ENCODE results near the gene CACNA2D3. TPM values are rescaled to one million over a fixed set of nuclear protein-coding genes. Genes with fewer than 3 reads are reported as not detected.
"Not testable (repeated sequence)": the region's sequence is repeated elsewhere in the genome, so short reads cannot be mapped to it uniquely, and the experiment has no call there.

The CACNA2D3 gene
- total RNA-seq, 1 experiment from 2014 or later: not detected

GRCh38 chr3:54628888-54629441 is 506.6 kb downstream of the CACNA2D3 start:
- DNase-seq (ENCODE audit: low spot score): no peak

- DNase-seq (ENCODE audit: low spot score): no peak
Observed at GRCh38 chr3:54630101-54630623, 507.8 kb downstream of the CACNA2D3 start.

DNA sequence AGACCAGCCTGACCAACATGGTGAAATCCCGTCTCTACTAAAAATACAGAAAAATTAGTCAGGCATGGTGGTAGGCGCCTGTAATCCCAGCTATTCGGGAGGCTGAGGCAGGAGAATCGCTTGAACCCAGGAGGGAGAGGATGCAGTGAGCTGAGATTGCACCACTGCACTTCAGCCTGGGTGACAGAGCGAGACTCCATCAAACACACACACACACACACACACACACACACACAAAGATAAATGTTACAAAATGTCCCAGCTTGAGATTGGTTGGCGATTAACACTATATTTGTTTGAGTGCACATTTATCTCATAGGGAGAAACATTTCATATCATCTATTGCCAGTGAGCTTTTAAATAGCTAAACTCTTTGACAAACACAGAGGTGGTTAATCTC is 508.6 kb downstream of the CACNA2D3 start:
- DNase-seq (ENCODE audit: low spot score): not testable (repeated sequence)

DNA sequence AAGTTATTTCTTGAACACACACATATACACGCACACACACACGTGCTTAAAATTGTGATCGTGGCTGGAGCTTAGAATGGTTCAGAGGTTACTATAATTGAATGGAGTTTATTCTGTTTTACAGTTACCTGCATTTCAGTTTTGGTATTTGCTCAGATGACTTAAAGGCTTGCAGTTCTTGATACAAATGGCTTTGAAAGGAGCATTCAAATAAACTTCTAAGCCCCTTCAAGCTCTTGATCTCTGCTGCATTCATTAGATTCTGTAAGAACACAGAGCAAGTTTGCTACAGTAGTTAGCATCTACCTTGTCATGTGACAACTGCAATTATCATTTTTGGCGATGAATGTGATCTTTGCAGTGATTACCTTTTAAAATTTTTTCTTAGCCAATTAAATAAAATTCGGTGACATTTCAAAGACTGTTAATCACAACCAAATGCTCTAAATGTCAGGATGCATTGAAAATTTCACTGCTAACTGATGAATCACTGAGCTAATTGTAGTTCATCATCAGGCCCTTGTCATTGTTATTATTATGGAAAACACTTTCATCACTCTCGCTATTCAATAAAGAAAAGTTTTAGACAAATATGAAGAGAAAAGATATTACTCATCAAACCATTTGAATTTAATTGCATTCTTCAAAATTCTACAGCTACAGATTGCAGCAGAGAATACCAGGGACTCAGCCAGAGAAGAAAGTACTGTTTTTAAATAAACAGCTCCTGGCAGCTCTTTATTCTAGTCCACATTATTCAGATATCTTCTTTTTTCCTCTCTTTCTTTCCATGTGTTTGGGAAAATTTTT is 509.4 kb downstream of the CACNA2D3 start:
- DNase-seq (ENCODE audit: low spot score): no peak

DNA sequence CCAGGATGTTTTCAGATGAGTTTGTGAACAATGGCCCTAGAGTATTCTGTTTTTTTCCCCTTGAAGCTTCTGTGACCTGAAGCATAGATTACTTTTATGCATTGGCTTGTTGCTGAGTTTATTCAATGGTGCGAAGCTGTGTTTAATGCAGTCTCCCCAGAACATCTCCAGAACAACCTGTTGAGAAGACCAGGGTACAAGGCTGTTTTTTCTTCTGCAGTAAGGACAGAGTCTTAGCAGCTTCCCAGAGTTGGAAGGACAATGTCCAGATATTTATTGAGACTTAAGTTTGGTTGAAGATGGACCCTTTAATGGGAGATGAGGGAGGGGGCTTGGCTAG is 509.9 kb downstream of the CACNA2D3 start:
- no peak for DNase-seq (ENCODE audit: low spot score)

DNA sequence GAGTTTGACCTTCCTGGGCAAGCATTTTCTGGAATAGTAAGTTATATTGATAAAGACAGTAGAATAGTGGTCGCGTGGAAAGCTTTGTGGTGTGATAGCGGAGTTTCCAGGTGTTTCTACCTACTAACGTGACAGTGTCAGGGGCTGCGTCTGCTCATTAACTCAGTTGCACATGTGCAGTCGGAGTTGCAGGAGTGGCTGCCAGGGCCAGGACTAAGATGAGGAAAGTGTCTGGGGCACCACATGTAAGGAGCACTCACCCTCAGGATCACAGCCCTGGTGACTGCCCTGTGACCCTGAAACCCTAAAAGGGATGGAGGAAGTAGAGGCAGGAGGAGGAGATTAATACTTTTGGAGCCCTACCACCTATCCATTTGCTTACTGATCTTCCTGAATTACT is 510.5 kb downstream of the CACNA2D3 start:
- DNase-seq (ENCODE audit: low spot score): no peak

DNA sequence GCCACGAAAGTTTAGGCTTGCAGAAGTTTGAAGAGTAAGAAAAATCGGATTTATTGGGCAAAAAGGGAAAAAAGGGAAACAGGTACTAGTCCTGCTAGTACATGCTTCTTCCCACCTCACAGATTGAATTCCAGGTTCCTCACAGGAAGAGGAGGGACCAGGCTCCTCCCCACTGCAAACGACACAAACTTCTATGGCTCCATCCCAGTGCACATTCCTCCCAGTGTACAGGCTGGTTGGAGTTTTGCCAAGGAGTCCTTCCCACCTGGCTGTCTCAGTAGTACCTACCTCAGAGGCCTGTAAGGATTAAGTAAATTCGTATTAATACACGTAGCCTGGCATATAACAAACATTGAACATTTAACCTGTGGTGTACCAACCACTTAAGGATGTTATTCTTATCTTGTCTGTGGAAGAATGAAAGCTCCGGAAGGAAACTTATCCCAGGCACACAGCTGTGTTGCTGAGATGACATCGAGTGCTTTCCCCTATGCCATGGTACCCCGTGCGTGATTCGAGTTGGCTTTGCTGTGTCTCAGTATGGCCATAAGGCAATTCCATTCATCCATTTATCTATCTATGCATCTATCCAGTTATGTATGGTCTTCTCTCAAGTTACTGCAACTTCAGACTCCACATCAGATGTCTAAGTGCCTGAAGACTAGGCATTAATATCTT is 511.2 kb downstream of the CACNA2D3 start:
- DNase-seq (ENCODE audit: low spot score): no peak

DNA sequence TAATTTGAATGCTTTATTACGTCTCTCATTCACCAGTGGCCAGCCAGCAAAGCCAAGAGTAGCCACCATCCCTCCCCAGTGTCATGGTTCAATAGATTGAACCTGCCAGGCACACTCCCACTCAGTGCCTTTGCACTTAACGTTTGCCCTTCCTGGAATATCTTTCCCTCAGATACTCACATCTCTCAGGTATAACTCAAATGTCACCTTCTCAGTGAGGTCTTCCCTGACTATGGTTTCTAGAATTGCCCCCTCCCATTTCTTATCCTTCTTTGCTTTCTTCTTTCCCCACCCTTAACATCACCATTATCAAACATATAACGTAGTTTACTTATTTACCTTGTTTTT is 511.7 kb downstream of the CACNA2D3 start:
- DNase-seq (ENCODE audit: low spot score): no peak

GRCh38 chr3:54639790-54640372 is 517.5 kb downstream of the CACNA2D3 start:
- DNase-seq (ENCODE audit: low spot score): not testable (repeated sequence)

- no peak for DNase-seq (ENCODE audit: low spot score)
Observed at GRCh38 chr3:54641226-54642014, 519.1 kb downstream of the CACNA2D3 start.

GRCh38 chr3:54642147-54642546 is 519.8 kb downstream of the CACNA2D3 start:
- no peak for DNase-seq (ENCODE audit: low spot score)

DNA sequence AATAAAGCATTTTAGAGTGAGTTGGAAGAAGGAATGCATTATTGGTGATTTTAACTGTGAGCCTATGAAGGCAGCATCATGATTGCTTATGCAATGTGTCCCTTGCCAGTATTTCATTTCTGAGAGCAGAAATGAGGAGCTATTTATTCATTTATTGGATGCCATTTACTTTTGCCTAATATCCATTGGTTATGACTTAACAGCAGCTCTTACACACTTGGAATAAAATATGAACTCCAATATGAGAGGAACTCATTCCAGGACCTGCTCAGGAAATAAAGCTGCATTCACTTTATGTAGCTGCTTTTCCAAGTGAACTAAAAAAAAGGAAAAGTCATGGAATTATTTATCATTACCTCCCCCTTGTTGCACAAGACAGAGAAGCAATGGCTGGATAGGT is 525.4 kb downstream of the CACNA2D3 start:
- DNase-seq (ENCODE audit: low spot score): no peak

- DNase-seq (ENCODE audit: low spot score): no peak
Observed at GRCh38 chr3:54649551-54649950, 527.2 kb downstream of the CACNA2D3 start.

GRCh38 chr3:54653456-54654195 is 531.3 kb downstream of the CACNA2D3 start:
- DNase-seq (ENCODE audit: low spot score): no peak

DNA sequence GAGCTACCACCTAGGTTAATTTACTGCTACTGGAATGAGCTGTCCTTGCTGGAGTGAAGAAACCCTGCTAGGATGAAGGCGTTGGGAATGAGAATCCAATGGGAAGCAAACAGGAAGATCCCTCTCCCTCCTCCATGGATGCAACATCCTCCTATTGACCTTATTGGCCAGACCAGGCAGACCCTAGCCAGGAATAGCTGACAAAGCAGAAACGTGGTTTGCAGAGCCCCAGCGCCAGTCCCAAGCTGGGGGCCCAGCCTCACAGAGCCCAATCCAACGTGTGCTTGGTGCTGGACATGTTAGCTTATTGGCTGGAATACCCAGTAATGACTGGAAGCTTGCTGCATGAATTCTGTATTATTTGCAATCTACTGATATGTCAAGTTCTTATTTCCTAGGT is 532.4 kb downstream of the CACNA2D3 start:
- DNase-seq (ENCODE audit: low spot score): no peak

GRCh38 chr3:54659347-54659746 is 537.0 kb downstream of the CACNA2D3 start:
- no peak for DNase-seq (ENCODE audit: low spot score)

- no peak for DNase-seq (ENCODE audit: low spot score)
Observed at GRCh38 chr3:54660714-54661132, 538.4 kb downstream of the CACNA2D3 start.

DNA sequence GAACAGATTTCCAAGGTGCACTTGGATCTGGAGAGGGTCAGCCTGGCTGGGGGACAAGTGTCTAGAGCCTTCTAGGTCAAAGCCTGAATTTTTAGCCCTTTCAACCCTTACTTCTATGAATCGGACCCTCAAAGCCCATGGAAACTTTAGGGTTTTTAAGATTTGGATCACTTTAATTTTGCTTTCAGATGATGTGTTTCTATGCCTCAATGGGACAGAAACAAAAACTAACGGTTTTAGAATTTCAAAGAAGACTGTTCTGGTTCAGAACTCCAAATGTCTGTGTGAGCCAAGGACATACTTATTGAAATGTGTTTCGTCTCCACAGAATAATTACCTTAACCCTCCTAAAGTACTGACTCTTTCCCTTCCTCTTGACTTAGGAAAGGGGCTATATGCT is 538.8 kb downstream of the CACNA2D3 start:
- DNase-seq (ENCODE audit: low spot score): no peak

DNA sequence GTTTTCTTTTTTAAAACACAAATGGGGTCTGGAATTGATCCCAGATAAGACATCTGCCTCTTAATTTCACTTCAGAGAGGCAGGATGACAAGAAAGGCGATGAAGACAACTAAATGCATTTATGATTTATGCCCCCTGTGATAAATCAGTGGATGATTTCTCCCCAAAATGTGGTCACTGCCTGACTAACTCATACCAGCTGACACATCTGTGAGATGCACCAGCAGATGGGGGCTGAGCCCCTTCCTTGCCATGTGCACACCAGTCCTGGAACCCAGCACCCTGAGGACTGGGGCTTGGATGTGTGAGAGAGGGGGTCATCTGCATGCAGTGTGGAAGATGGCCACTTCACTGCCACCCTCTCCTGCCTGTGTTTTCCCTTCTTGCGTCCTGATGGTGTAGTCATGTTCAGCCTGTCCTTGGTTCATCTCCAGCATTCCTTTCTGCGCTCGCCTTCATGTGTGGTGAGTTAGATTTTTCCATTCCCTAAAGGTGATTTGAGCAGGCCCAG is 541.2 kb downstream of the CACNA2D3 start:
- DNase-seq (ENCODE audit: low spot score): no peak

DNA sequence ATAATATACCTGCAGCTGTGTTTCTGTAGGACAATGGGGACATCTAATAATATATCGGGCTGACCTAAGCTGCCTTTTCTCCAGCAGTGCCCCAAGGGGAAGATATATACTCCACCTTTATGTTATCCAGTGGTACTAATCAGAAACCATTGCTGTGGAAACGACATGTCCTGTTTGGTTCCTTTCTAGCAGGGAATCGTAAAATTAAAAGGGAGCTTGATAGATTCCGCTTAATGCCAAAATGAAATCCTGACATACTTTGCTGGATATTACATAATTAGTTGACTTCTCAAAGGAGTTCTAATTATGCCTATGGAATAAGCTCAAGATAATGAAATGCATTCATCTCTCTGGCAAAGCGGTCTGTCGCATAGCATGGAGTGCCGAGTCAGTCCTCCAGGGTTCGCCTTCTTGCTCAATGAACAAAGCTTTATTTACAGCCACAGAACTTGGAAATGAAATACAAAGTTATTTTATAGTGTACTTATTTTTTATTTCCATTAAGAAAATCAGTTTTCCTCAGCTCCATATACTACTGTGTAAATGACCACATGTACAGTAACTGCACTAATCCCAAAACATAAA is 542.8 kb downstream of the CACNA2D3 start:
- DNase-seq (ENCODE audit: low spot score): no peak

All from HT-29 (cell line).